Neural cell (in vitro differentiated cells): ENCODE data around the gene IGF1R. TPM values are rescaled to one million over a fixed set of nuclear protein-coding genes. Genes with fewer than 3 reads are reported as not detected.

Source experiments
- H2AFZ ChIP-seq: fragments of 200-600, 300-800 bp; sonication (generic), shearing (Covaris generic); 2 replicates; pipeline ENCODE4 v1.6.0; 2014; ENCODE audit warnings: low read depth, mild to moderate bottlenecking, antibody characterized with exemption, low read length, moderate library complexity
- H3F3A ChIP-seq: fragments of 200-600 bp; shearing (Covaris generic); 2 replicates; pipeline ENCODE4 v1.6.1; 2016; ENCODE audit warnings: mild to moderate bottlenecking, moderate library complexity, mixed read lengths, antibody characterized with exemption, low read length; ENCODE audit not compliant: insufficient read depth, poor library complexity, severe bottlenecking
- H3K27ac ChIP-seq: fragments of 200-600, 300-800 bp; sonication (generic), shearing (Covaris generic); 2 replicates; pipeline ENCODE4 v1.5.1; 2014; ENCODE audit warnings: mild to moderate bottlenecking, low read length, moderate library complexity
- H3K27me3 ChIP-seq: fragments of 300-800, 200-600 bp; sonication (generic), shearing (Covaris generic); 2 replicates; pipeline ENCODE4 v1.6.0; 2014; ENCODE audit warnings: mild to moderate bottlenecking, low read depth, low read length, moderate library complexity; ENCODE audit not compliant: insufficient read depth
- H3K36me3 ChIP-seq: fragments of 300-800, 200-600 bp; sonication (generic), shearing (Covaris generic); 2 replicates; pipeline ENCODE4 v1.5.1; 2014; ENCODE audit warnings: mild to moderate bottlenecking, antibody characterized with exemption, low read length, moderate library complexity; ENCODE audit not compliant: insufficient read depth
- H3K4me2 ChIP-seq: fragments of 300-800, 200-600 bp; sonication (generic), shearing (Covaris generic); 2 replicates; pipeline ENCODE4 v1.6.0; 2014; ENCODE audit warnings: mild to moderate bottlenecking, low read length
- H3K4me3 ChIP-seq: fragments of 300-800, 200-600 bp; sonication (generic), shearing (Covaris generic); 2 replicates; pipeline ENCODE4 v1.5.1; 2014; ENCODE audit warnings: mild to moderate bottlenecking, low read length, moderate library complexity
- H3K79me2 ChIP-seq: fragments of 200-600 bp; shearing (Covaris generic); replicated peaks from 2 replicates; pipeline ENCODE4 v1.6.0; 2014; ENCODE audit warnings: mild to moderate bottlenecking, low read length, moderate library complexity; ENCODE audit not compliant: insufficient read depth
- H3K9ac ChIP-seq: fragments of 300-800, 200-600 bp; sonication (generic), shearing (Covaris generic); 2 replicates; pipeline ENCODE4 v1.6.1; 2016; ENCODE audit warnings: mild to moderate bottlenecking, low read length, mixed read lengths
- H3K9me2 ChIP-seq: fragments of 200-600 bp; shearing (Covaris generic); 2 replicates; pipeline ENCODE4 v1.6.1; 2016; ENCODE audit warnings: mild to moderate bottlenecking, low read length, mixed read lengths; ENCODE audit not compliant: insufficient read depth
- H3K9me3 ChIP-seq: fragments of 200-600, 300-800 bp; sonication (generic), shearing (Covaris generic); 2 replicates; pipeline ENCODE4 v1.6.1; 2016; ENCODE audit warnings: mild to moderate bottlenecking, mixed run types, low read length, moderate library complexity, mixed read lengths
- H4K20me1 ChIP-seq: fragments of 200-600 bp; shearing (Covaris generic); 2 replicates; pipeline ENCODE4 v1.6.1; 2016; ENCODE audit warnings: mild to moderate bottlenecking, mixed run types; ENCODE audit not compliant: insufficient read depth
- EP300 ChIP-seq: fragments of 450-650 bp; conservative IDR thresholded peaks from 2 replicates; pipeline ENCODE4 v1.6.1; 2014; ENCODE audit warnings: antibody characterized with exemption, mild to moderate bottlenecking, moderate library complexity; ENCODE audit not compliant: poor library complexity, severe bottlenecking
- EZH2 ChIP-seq: fragments of 200-600, 300-800 bp; shearing (Covaris generic), sonication (generic); IDR thresholded peaks from 2 replicates; pipeline ENCODE4 v1.6.1; 2014; ENCODE audit warnings: antibody characterized with exemption, low read length, borderline replicate concordance, mild to moderate bottlenecking; ENCODE audit not compliant: insufficient read depth, poor library complexity, severe bottlenecking
- MXI1 ChIP-seq: fragments of 450-650 bp; conservative IDR thresholded peaks from 2 replicates; pipeline ENCODE4 v1.6.1; 2014; ENCODE audit warnings: antibody characterized with exemption, mild to moderate bottlenecking; ENCODE audit not compliant: poor library complexity, severe bottlenecking
- POLR2AphosphoS5 ChIP-seq: IDR thresholded peaks from 2 replicates; pipeline ENCODE4 v1.6.1; 2012
- RAD21 ChIP-seq: fragments of 450-650 bp; conservative IDR thresholded peaks from 2 replicates; pipeline ENCODE4 v1.6.1; 2014; ENCODE audit warnings: antibody characterized with exemption, mild to moderate bottlenecking, moderate library complexity
- SMC3 ChIP-seq: fragments of 450-650 bp; conservative IDR thresholded peaks from 2 replicates; pipeline ENCODE4 v1.6.1; 2014; ENCODE audit warnings: antibody characterized with exemption, mild to moderate bottlenecking, moderate library complexity; ENCODE audit not compliant: poor library complexity
- TAF1 ChIP-seq: IDR thresholded peaks from 2 replicates; pipeline ENCODE4 v1.6.1; 2012; ENCODE audit warnings: low read depth
- polyA plus RNA-seq: library from polyadenylated mRNA; depleted of rRNA; stranded (reverse); fragments of >200 nt; gene quantifications from 2 replicates; pipeline ENCODE4 v1.2.3, GENCODE V29; 2014
- TF ChIP-seq, protein P1 (sequence below): IDR thresholded peaks from 2 replicates; pipeline ENCODE4 v1.6.1; 2012; ENCODE audit warnings: borderline replicate concordance
- TF ChIP-seq, protein P2 (sequence below): fragments of 450-650 bp; IDR thresholded peaks from 2 replicates; pipeline ENCODE4 v1.5.1; 2014; ENCODE audit warnings: antibody characterized with exemption, mild to moderate bottlenecking, moderate library complexity; ENCODE audit not compliant: poor library complexity, severe bottlenecking

Gene IGF1R
- polyA plus RNA-seq, 1 donor from 2014 or later, result 10.9 TPM

DNA sequence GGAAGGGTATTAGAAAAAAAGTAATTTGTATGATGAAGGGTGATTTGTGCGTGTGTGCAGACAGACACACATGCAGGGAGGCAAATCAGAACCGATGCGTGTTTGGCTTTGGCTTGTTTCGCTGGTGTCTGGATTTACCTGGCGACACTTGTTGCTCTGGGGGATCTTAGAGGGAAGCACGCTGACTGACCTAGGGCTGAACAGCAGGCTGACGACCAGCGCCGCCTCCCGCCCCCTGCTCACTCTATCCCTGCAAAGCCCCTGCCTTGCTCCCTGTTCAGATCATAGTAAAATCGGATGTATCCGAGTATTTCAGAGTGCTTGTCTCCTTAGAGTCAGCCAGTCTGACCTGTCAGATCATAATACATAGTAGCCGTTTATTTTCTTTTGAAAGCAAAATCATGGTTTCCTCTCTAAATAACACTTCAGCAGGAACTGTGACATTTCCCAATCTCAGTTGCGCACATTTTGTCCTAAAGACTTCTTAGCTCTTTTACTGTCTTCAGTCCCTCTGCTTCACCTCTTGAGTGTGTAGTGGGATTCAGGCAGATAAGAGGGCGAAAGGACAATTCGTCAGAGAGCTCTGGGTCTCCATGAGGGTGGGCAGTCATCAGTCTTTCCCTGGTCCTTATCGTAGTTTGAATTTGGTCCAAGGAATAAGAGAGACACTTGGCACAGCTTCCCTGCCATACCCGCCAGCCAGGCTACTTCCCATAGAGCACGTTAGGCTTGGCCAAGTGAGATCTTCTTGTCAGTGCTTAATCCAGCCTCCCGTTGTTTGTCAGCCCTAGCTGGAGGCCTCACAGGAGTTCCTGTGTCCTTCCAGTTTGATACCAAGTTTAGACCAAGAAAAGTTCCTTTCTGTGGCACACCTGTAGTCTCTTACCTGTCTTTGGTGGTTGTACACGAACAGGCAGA lies 261.9 kb downstream of the IGF1R start:
- Histone ChIP-seq H3K9me3 (no peaks in the 10 kb centered on the region), H2AFZ (no peak overlapping the region), H3F3A (no peaks in the 10 kb centered on the region), H3K4me2 (no peak overlapping the region), H3K36me3 (peaks cover 14% of the 10 kb centered on the region), H3K27ac (no peak overlapping the region), H3K9me2 (no peaks in the 10 kb centered on the region), H3K9ac (no peak overlapping the region), H3K79me2 (no peaks in the 10 kb centered on the region), H3K4me3 (no peak overlapping the region), H3K27me3 (no peaks in the 10 kb centered on the region), H4K20me1 (no peaks in the 10 kb centered on the region)
- TF ChIP-seq EP300 (no peak), MXI1 (no peak), RAD21 (no peak), SMC3 (no peak), EZH2 (no peak), POLR2AphosphoS5 (no peak), TAF1 (no peak)
- TF ChIP-seq, protein P1, sequence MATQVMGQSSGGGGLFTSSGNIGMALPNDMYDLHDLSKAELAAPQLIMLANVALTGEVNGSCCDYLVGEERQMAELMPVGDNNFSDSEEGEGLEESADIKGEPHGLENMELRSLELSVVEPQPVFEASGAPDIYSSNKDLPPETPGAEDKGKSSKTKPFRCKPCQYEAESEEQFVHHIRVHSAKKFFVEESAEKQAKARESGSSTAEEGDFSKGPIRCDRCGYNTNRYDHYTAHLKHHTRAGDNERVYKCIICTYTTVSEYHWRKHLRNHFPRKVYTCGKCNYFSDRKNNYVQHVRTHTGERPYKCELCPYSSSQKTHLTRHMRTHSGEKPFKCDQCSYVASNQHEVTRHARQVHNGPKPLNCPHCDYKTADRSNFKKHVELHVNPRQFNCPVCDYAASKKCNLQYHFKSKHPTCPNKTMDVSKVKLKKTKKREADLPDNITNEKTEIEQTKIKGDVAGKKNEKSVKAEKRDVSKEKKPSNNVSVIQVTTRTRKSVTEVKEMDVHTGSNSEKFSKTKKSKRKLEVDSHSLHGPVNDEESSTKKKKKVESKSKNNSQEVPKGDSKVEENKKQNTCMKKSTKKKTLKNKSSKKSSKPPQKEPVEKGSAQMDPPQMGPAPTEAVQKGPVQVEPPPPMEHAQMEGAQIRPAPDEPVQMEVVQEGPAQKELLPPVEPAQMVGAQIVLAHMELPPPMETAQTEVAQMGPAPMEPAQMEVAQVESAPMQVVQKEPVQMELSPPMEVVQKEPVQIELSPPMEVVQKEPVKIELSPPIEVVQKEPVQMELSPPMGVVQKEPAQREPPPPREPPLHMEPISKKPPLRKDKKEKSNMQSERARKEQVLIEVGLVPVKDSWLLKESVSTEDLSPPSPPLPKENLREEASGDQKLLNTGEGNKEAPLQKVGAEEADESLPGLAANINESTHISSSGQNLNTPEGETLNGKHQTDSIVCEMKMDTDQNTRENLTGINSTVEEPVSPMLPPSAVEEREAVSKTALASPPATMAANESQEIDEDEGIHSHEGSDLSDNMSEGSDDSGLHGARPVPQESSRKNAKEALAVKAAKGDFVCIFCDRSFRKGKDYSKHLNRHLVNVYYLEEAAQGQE, result no peak
- TF ChIP-seq, protein P2, sequence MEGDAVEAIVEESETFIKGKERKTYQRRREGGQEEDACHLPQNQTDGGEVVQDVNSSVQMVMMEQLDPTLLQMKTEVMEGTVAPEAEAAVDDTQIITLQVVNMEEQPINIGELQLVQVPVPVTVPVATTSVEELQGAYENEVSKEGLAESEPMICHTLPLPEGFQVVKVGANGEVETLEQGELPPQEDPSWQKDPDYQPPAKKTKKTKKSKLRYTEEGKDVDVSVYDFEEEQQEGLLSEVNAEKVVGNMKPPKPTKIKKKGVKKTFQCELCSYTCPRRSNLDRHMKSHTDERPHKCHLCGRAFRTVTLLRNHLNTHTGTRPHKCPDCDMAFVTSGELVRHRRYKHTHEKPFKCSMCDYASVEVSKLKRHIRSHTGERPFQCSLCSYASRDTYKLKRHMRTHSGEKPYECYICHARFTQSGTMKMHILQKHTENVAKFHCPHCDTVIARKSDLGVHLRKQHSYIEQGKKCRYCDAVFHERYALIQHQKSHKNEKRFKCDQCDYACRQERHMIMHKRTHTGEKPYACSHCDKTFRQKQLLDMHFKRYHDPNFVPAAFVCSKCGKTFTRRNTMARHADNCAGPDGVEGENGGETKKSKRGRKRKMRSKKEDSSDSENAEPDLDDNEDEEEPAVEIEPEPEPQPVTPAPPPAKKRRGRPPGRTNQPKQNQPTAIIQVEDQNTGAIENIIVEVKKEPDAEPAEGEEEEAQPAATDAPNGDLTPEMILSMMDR, result no peak

DNA sequence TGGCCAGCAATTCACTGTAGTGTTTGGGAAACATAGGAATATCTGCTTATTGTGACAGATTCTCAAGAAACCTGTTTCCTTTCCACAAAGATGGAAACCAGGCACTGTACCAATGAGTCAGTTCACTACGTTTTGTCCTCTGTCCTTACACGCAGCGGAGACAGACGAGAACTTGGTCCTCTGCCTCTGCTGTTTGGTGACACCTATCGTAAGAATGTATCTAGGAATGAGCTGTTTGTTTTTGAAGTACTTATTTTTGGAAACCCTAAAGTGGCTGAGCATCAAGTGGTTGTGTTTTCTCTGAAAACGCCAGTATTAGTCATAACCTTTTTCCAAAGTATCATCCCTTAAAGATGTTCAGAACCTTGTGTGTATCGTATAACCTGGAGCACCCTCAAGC lies 266.3 kb downstream of the IGF1R start:
- H4K20me1 ChIP-seq, result no peaks in the 10 kb centered on the region
- H3K9ac ChIP-seq, result no peak overlapping the region
- H3K4me3 ChIP-seq, result no peak overlapping the region
- no peak overlapping the region for H3K27ac ChIP-seq
- H3K79me2 ChIP-seq, result no peaks in the 10 kb centered on the region
- H3K27me3 ChIP-seq, result no peaks in the 10 kb centered on the region
- no peak overlapping the region for H3K4me2 ChIP-seq
- peaks cover 19% of the 10 kb centered on the region for H3K36me3 ChIP-seq
- TF ChIP-seq, protein P1, result no peak
- no peak for TF ChIP-seq EP300
- TF ChIP-seq SMC3, result no peak
- TF ChIP-seq, protein P2, result no peak
- TF ChIP-seq TAF1, result no peak
- TF ChIP-seq POLR2AphosphoS5, result no peak
- no peak for TF ChIP-seq EZH2
- TF ChIP-seq MXI1, result no peak
- TF ChIP-seq RAD21, result no peak
- no peaks in the 10 kb centered on the region for H3F3A ChIP-seq
- H2AFZ ChIP-seq, result no peak overlapping the region
- no peaks in the 10 kb centered on the region for H3K9me2 ChIP-seq
- no peaks in the 10 kb centered on the region for H3K9me3 ChIP-seq
